HG03280 (cell line): ENCODE results near the gene MUC5B.

Source experiments
- ATAC-seq: cut with Tn5 transposase; IDR thresholded peaks from one replicate; pipeline ENCODE4 v1.9.1; 2021; ENCODE audit warnings: mild to moderate bottlenecking, moderate library complexity; ENCODE audit not compliant: unreplicated experiment

Gene MUC5B

DNA sequence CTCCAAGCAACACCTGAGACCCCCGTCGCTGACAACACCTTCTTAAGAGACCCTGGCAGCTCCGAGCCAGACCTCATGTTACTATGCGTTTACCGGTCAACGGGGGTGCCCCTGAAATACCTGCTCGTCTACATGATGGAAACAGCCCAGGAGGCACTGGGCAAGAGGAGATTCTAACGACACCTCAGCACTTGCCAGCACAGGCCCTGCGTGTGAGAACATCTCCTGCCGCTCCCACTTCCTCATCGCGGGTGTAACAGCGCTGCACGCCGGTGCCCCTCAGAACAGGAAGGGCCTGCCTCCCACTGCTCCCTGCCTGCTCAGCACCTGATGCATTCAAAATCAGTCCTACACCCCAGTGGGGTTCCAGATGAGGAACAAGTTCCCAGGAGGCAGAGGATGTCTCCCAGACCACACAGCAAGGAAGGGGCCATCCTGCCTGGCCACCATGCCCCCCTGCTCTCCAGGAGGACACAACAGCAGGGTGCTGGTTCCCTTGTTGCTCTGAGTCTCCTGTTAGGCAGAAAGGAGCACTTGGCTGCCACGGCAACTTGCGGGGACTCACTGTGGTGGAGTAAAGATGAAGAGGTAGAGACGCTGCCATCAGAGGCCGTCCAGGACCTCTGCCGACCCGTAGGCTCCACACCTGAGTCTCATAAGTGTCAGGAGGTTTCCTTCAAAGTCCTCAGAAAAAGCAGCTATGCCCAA, 84.5 kb downstream of the MUC5B start:
- ATAC-seq: no peak

DNA sequence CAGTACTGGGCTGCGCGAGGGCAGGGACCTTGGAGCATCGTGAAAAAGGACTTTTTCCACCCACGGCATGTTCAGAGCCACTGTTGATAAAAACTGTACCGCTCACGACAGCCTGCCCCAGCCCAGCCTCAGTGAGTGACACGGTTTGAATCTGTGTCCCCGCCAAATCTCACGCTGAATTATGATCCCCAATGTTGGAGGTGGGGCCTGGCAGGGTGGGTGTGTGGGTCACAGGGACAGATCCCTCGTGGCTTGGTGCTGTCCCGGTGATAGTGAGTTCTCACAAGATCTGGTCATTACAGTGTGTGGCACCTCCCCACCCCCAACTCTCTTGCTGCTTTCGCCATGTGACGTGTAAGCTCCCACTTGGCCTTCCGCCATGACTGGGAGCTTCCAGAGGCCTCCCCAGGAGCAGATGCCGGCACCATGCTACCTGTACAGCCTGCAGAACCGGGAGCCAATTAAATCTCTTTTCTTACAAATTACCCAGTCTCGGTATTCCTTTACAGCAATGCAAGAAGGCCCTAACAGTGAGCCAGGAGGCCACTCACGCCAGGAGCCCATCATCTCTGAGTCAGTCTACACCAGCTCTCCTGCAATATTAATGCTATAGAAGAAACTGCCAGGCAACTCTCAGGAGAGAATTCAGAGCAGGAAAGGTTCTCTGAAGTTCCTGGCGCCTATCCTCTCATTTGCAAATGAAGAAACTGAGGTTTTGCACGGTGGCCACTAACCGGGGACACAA, 85.3 kb downstream of the MUC5B start:
- no peak for ATAC-seq

DNA sequence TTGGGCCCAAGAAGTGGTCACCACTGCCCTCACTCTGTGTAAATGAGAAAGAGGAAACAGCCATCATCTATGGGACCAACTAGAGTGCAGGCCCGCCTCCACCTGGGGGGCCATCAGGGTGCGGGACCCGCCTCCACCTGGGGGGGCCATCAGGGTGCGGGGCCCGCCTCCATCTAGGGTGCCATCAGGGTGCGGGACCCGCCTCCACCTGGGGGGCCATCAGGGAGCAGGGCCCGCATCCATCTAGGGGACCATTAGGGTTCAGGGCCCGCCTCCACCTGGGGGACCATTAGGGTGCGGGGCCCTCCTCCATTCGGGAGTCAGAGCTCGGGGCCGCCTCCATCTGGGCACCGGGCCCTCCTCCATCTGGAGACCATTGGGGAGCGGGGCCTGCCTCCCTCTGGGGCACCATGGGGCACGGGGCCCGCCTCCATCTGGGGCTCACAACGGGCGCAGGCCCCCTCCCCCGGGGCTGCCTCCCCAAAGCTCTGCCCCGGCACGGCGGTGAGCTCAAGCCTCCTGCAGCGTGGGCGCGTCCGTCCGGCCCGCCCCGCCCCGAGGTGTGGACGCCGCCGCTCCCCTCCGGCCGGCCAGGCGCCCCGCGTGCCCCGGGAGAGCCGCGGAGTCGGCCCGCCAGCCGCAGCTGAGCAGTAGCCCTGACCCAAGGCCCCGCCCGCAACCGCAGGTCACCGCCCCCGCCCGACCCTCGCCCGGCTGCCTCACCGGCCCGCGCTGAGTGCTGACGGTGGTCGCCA, 86.1 kb downstream of the MUC5B start:
- ATAC-seq: peak; percentile 50

DNA sequence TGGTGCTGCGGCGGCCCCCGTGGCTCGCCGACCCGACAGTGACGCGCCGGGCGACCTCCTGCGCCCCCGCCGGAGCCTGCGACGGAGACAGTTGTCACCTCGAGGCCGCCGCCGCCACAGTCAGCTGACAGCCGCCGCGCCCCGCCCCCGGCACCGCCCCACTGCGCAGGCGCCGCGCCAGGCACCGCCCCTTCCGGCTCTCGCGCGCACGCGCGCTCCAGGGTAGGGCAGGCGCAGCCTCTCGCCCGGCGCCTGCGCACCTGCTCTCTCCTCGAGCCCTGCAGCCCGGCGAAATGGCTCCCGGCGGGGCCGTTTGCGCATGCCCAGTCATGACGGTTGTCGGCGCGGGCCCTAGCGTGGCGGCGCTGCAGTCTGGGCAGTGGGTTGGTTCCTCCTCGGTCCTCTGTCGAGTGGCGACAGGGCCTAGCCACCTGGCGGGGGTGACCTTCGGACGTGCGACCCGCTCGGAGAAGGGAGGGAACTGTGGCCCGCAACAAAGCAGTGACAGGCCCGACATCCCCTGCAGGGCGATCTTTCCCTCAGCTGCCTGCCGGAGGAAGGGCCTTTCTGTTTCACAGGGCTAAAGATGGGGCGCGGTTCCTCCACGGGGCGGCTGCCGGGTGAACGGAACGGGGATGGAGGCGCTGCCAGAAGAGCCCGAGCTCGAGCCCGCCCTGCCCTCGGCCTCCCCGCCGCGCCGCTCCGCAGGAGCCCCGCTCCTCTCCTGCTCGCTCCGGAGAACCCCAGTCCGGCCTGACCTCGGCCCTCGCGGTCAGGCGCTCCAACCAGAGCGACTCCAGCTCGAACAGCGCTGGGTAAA, 86.8 kb downstream of the MUC5B start, which contains the start of gene TOLLIP:
Gene TOLLIP, minus strand, starts transcription at position 135 of the 820 bp plus-strand sequence. Its CDS starts 134 bp downstream, at position 1.
- peak; percentile 76 for ATAC-seq

DNA sequence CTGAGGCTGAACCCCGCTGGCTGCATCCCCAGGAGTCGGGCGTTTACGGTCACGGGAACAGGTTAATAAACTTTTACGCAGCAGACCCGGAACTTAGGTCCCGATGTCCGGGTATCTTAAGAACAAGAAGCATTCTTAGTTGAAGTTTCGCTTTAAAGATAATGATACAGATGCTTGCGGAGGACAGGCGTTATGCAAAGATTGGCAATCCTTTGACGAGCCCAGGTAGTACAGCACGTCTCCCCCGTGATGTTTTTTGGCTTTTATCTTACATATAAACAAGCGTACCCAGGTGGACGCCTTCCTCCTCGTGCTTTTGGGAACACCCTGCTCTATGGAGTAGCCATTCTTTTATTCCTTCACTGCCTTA, 87.4 kb downstream of the MUC5B start:
- ATAC-seq: no peak

DNA sequence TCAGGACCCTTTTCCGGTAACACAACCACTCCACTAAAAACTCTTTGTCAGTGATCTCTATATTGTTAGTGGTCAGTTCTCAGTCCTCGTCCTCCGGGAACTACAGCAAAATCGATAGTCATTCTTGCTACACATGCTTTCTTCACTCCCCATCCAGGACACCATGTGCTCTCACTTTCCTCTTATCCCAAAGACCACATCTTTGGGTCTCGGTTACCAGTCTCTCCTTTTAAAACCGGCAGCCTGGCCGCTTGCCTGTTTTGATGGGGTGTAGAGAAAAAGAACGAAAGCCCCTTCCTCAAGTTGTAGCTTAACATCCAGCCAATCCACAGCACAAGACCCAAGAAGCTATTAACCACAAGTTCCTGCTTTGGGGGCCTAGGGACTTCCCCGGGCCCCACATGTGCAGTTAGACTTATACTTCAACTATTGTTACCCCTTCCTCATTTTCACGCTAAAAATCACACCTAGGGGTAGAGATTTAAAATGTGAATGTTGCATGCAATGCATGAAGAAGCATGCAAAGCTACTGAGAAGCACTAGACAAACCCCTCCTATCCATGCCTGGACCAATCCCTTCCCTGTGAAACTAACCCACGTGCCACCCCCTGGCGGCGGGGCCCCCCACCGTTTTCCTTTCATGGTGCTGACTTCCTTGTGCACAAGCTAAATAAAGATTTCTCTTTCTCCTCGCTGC, 88.1 kb downstream of the MUC5B start:
- no peak for ATAC-seq
